H1 (cell line): ENCODE results near the gene BTBD16. TPM values are rescaled to one million over a fixed set of nuclear protein-coding genes. Genes with fewer than 3 reads are reported as not detected.
A peak's percentile ranks its signal among the peaks of the same experiment; 100 is the strongest.

ENCODE experiments used
- CTCF ChIA-PET: fragments of 300-600 bp; sonication (Branson Sonifier 250); formaldehyde crosslinking; loops from one replicate; lab custom pipeline; 2021; ENCODE audit not compliant: partially characterized antibody; lab: Charles Lee
- POLR2A ChIA-PET: fragments of 300-600 bp; sonication (Branson Sonifier 250); formaldehyde crosslinking; loops from one replicate; lab custom pipeline; 2021; ENCODE audit warnings: inconsistent platforms; ENCODE audit not compliant: partially characterized antibody; lab: Charles Lee
- DNase-seq, 2 experiments: peaks; one replicate each; pipeline versions ENCODE4 v3.0.0 to v3.0.0-alpha.2; 2010 to 2022; ENCODE audit warnings: low spot score in 2 of 2, low read depth in 1 of 2, mixed read lengths in 1 of 2
- FAIRE-seq: peaks from 2 replicates; lab custom pipeline; 2011; peaks lifted over from hg19 to GRCh38; lab: Jason Lieb, UNC
- H2AFZ ChIP-seq: 2 replicates; pipeline ENCODE4 v1.8.1; 2012; ENCODE audit warnings: low read length, inconsistent platforms
- H2AK5ac ChIP-seq: 2 replicates; pipeline ENCODE4 v1.6.1; 2013; ENCODE audit warnings: low read depth, low read length
- H2BK120ac ChIP-seq: replicated peaks from 2 replicates; pipeline ENCODE3; 2013; ENCODE audit warnings: low read depth, low read length, inconsistent platforms
- H2BK12ac ChIP-seq: 2 replicates; pipeline ENCODE4 v1.6.1; 2013; ENCODE audit warnings: low read depth, low read length
- H2BK15ac ChIP-seq: 2 replicates; pipeline ENCODE4 v1.6.1; 2013; ENCODE audit warnings: low read length
- H2BK20ac ChIP-seq: 2 replicates; pipeline ENCODE4 v1.6.1; 2013; ENCODE audit warnings: low read length
- H2BK5ac ChIP-seq: 2 replicates; pipeline ENCODE4 v1.6.1; 2013; ENCODE audit warnings: low read depth, low read length
- H3K14ac ChIP-seq: 2 replicates; pipeline ENCODE4 v1.6.1; 2013; ENCODE audit warnings: inconsistent platforms; ENCODE audit not compliant: insufficient read length
- H3K18ac ChIP-seq: 2 replicates; pipeline ENCODE4 v1.6.1; 2013; ENCODE audit warnings: low read length; ENCODE audit errors: extremely low read depth
- H3K23ac ChIP-seq: 2 replicates; pipeline ENCODE4 v1.6.1; 2013; ENCODE audit warnings: inconsistent platforms; ENCODE audit not compliant: insufficient read length
- H3K23me2 ChIP-seq: 2 replicates; pipeline ENCODE4 v1.6.1; 2013; ENCODE audit warnings: low read depth, low read length
- H3K27ac ChIP-seq: 2 replicates; pipeline ENCODE4 v1.6.1; 2011; ENCODE audit warnings: low read depth, low read length, inconsistent platforms
- H3K27me3 ChIP-seq, 4 experiments: replicated peaks in 1 of 4; 1 replicate in 1 of 4; 2 replicates in 3 of 4; pipeline versions ENCODE4 v1.6.1 to v1.8.1; 2011 to 2013; ENCODE audit warnings: low read length in 3 of 4, mild to moderate bottlenecking in 3 of 4, inconsistent platforms in 2 of 4, mixed read lengths in 2 of 4, moderate library complexity in 1 of 4; ENCODE audit not compliant: control insufficient read depth in 3 of 4, insufficient read depth in 3 of 4; ENCODE audit errors: extremely low read depth in 1 of 4
- H3K36me3 ChIP-seq, 4 experiments: 2 replicates each; pipeline versions ENCODE4 v1.6.1 to v1.8.1; 2011 to 2013; ENCODE audit warnings: mild to moderate bottlenecking in 4 of 4, low read length in 3 of 4, moderate library complexity in 2 of 4, control low read depth in 1 of 4, inconsistent platforms in 1 of 4; ENCODE audit not compliant: insufficient read depth in 4 of 4, control insufficient read depth in 2 of 4
- H3K4ac ChIP-seq: replicated peaks from 2 replicates; pipeline ENCODE3; 2013; ENCODE audit warnings: low read length, low read depth, mixed read lengths, inconsistent platforms; ENCODE audit not compliant: insufficient read length
- H3K4me1 ChIP-seq, 4 experiments: replicated peaks in 1 of 4; 1 replicate in 1 of 4; 2 replicates in 3 of 4; pipeline versions ENCODE4 v1.6.1 to v1.8.1; 2011 to 2013; ENCODE audit warnings: low read length in 3 of 4, inconsistent platforms in 2 of 4, mixed read lengths in 1 of 4; ENCODE audit not compliant: insufficient read depth in 4 of 4, control insufficient read depth in 3 of 4
- H3K4me2 ChIP-seq, 2 experiments: 2 replicates each; pipeline versions ENCODE4 v1.6.1 to v1.8.1; 2011 to 2013; ENCODE audit warnings: low read depth in 2 of 2, low read length in 2 of 2, control low read depth in 1 of 2, inconsistent platforms in 1 of 2, mild to moderate bottlenecking in 1 of 2; ENCODE audit not compliant: insufficient read depth in 1 of 2
- H3K4me3 ChIP-seq, 4 experiments: fragments of 200-600, 300-600 bp in 1 of 4; sonication (generic), shearing (Covaris generic), sonication (Bioruptor Twin) in 1 of 4; 2 replicates each; pipeline versions ENCODE4 v1.5.1 to v1.8.1; 2011 to 2016; ENCODE audit warnings: low read length in 4 of 4, low read depth in 3 of 4, control low read depth in 2 of 4, inconsistent platforms in 2 of 4, mild to moderate bottlenecking in 2 of 4, mixed read lengths in 1 of 4, moderate library complexity in 1 of 4; ENCODE audit not compliant: insufficient read depth in 2 of 4; ENCODE audit errors: extremely low read depth in 1 of 4
- H3K56ac ChIP-seq: replicated peaks from 2 replicates; pipeline ENCODE3; 2013; ENCODE audit warnings: low read depth, mild to moderate bottlenecking, mixed read lengths, low read length, inconsistent platforms; ENCODE audit not compliant: insufficient read length
- H3K79me1 ChIP-seq: 2 replicates; pipeline ENCODE4 v1.6.1; 2013; ENCODE audit warnings: low read depth, low read length, control low read depth
- H3K79me2 ChIP-seq, 2 experiments: 2 replicates each; pipeline versions ENCODE4 v1.6.1 to v1.8.1; 2012 to 2013; ENCODE audit warnings: low read length in 2 of 2, mild to moderate bottlenecking in 2 of 2, inconsistent platforms in 1 of 2; ENCODE audit not compliant: insufficient read depth in 2 of 2, control insufficient read depth in 1 of 2
- H3K9ac ChIP-seq, 4 experiments: replicated peaks in 1 of 4; 1 replicate in 1 of 4; 2 replicates in 3 of 4; pipeline versions ENCODE4 v1.6.1 to v1.8.1; 2011 to 2013; ENCODE audit warnings: low read depth in 3 of 4, low read length in 3 of 4, control low read depth in 2 of 4, mild to moderate bottlenecking in 2 of 4, moderate library complexity in 2 of 4, inconsistent platforms in 1 of 4; ENCODE audit errors: extremely low read depth in 1 of 4
- H3K9me3 ChIP-seq, 2 experiments: 2 replicates each; pipeline versions ENCODE4 v1.6.1 to v1.8.1; 2012 to 2013; ENCODE audit warnings: mild to moderate bottlenecking in 2 of 2, moderate library complexity in 2 of 2, control low read depth in 1 of 2, inconsistent platforms in 1 of 2, low read depth in 1 of 2, low read length in 1 of 2, mixed read lengths in 1 of 2; ENCODE audit not compliant: insufficient read depth in 2 of 2
- H4K20me1 ChIP-seq, 2 experiments: replicated peaks in 1 of 2; 2 replicates each; pipeline versions ENCODE3 to v1.8.1; 2011 to 2013; ENCODE audit warnings: inconsistent platforms in 2 of 2, low read length in 2 of 2, mild to moderate bottlenecking in 1 of 2; ENCODE audit not compliant: insufficient read depth in 2 of 2, control insufficient read depth in 1 of 2
- H4K5ac ChIP-seq: 2 replicates; pipeline ENCODE4 v1.6.1; 2013; ENCODE audit warnings: low read length, low read depth, mixed read lengths, inconsistent platforms; ENCODE audit not compliant: insufficient read length
- H4K8ac ChIP-seq: 2 replicates; pipeline ENCODE4 v1.8.0; 2013; ENCODE audit warnings: mild to moderate bottlenecking, moderate library complexity, low read length, inconsistent platforms; ENCODE audit not compliant: insufficient read depth; ENCODE audit errors: extremely low read depth
- H4K91ac ChIP-seq: replicated peaks from 2 replicates; pipeline ENCODE3; 2013; ENCODE audit warnings: low read length, mixed read lengths, inconsistent platforms; ENCODE audit not compliant: insufficient read length
- CHD2 ChIP-seq: IDR thresholded peaks from 2 replicates; pipeline ENCODE4 v1.6.1; 2012; ENCODE audit warnings: low read length, improper control_type of control experiment
- GTF2F1 ChIP-seq: IDR thresholded peaks from 2 replicates; pipeline ENCODE4 v1.6.1; 2012; ENCODE audit warnings: low read depth, low read length, improper control_type of control experiment, borderline replicate concordance
- PHF8 ChIP-seq: fragments of 200-600 bp; sonication (generic); conservative IDR thresholded peaks from 2 replicates; pipeline ENCODE4 v1.7.1; 2012; ENCODE audit warnings: low read depth, mild to moderate bottlenecking, inconsistent platforms, low read length, moderate library complexity
- POU5F1 ChIP-seq: IDR thresholded peaks from 2 replicates; pipeline ENCODE4 v1.6.1; 2011; ENCODE audit warnings: low read depth, mild to moderate bottlenecking, low read length, moderate library complexity
- RXRA ChIP-seq: IDR thresholded peaks from 2 replicates; pipeline ENCODE4 v1.6.1; 2011; ENCODE audit warnings: low read depth, mild to moderate bottlenecking, low read length, moderate library complexity; ENCODE audit not compliant: insufficient read depth
- SIN3A ChIP-seq, 2 experiments: IDR thresholded peaks in 1 of 2; conservative IDR thresholded peaks in 1 of 2; 2 replicates each; pipeline ENCODE4 v1.6.1; 2011 to 2012; ENCODE audit warnings: low read length in 2 of 2, improper control_type of control experiment in 1 of 2, low read depth in 1 of 2, mild to moderate bottlenecking in 1 of 2
- SP4 ChIP-seq: IDR thresholded peaks from 2 replicates; pipeline ENCODE4 v1.6.1; 2012; ENCODE audit warnings: low read length, inconsistent platforms
- TAF7 ChIP-seq: optimal IDR thresholded peaks from 2 replicates; pipeline ENCODE3; 2011; ENCODE audit warnings: low read depth, mild to moderate bottlenecking, inconsistent platforms, low read length, moderate library complexity, borderline replicate concordance
- ZNF274 ChIP-seq: IDR thresholded peaks from 2 replicates; pipeline ENCODE4 v1.7.0; 2012; ENCODE audit warnings: low read length, borderline replicate concordance; ENCODE audit errors: extremely low read depth
- WGBS, 2 experiments: shearing (Covaris generic) in 1 of 2; methylation state at CpG; one replicate each; pipeline versions ENCODE4 v1.1.6 to v1.1.7; 2013 to 2015; ENCODE audit warnings: low lambda C conversion rate in 2 of 2, mixed read lengths in 2 of 2, inconsistent platforms in 1 of 2, low coverage in 1 of 2, missing lambda C conversion rate in 1 of 2; ENCODE audit not compliant: insufficient replicate concordance in 2 of 2, insufficient coverage in 1 of 2, insufficient read length in 1 of 2; ENCODE audit errors: extremely low coverage in 1 of 2, missing lambda C conversion rate in 1 of 2; 5-methylcytosine and 5-hydroxymethylcytosine counted together
- polyA plus RNA-seq, 7 experiments: library from polyadenylated mRNA; depleted of rRNA in 3 of 7; stranded (reverse) in 5 of 7; unstranded in 2 of 7; fragments of >200 nt in 5 of 7; fragments of 200-250 nt in 2 of 7; gene quantifications; 1 replicate in 5 of 7; 2 replicates in 1 of 7; 4 replicates in 1 of 7; pipeline versions ENCODE4 v1.2.1 to v1.2.3, GENCODE V29; 2011 to 2013; ENCODE audit warnings: missing spikeins in 2 of 7, mixed read lengths in 2 of 7
- total RNA-seq: library from RNA; stranded (reverse); fragmentation: NEBNext Ultra II Directional; extraction: Animal tissue kit (Norgen Biotek cat#: 25700); gene quantifications from 2 replicates; pipeline ENCODE4 v1.2.1, GENCODE V29; 2021
- TF ChIP-seq, protein P1 (sequence below): IDR thresholded peaks from 2 replicates; pipeline ENCODE4 v1.6.1; 2011; ENCODE audit warnings: low read depth, mild to moderate bottlenecking, low read length; ENCODE audit not compliant: insufficient read depth
- TF ChIP-seq, protein P2 (sequence below): IDR thresholded peaks from 2 replicates; pipeline ENCODE4 v1.6.1; 2011; ENCODE audit warnings: low read length, improper control_type of control experiment

The BTBD16 gene
- total and polyA plus RNA-seq, 2 of the 8 experiments (the other 6 are each of a cell fraction or from before 2014, with no cell fraction given): 0.05 TPM; not detected in 1

- Histone ChIP-seq H4K20me1 (no peaks in the 10 kb centered on the region), H2BK120ac (no peak overlapping the region), H3K79me2 (no peaks in the 10 kb centered on the region), H3K4me2 (no peak overlapping the region), H3K23ac (no peak overlapping the region), H3K14ac (no peak overlapping the region), H3K9ac (no peak overlapping the region), H3K27ac (no peak overlapping the region), H2BK20ac (0 out of 2 replicates have a peak overlapping the region, but pooled peaks have one; percentile 10), H2BK12ac (no peak overlapping the region), H3K9me3 (peaks cover 14 to 18% of the 10 kb centered on the region in 2 experiments), H3K56ac (no peak overlapping the region), H3K4me3 (no peak overlapping the region), H3K79me1 (no peaks in the 10 kb centered on the region), H3K4me1 (peaks cover 2 to 11% (median 7%) of the 10 kb centered on the region in 4 experiments; a peak in 6 of 7 replicates), H4K5ac (no peak overlapping the region), H4K8ac (no peak overlapping the region), H2BK5ac (no peak overlapping the region), H3K23me2 (no peaks in the 10 kb centered on the region), H3K36me3 (no peaks in the 10 kb centered on the region), H3K18ac (no peak overlapping the region), H3K4ac (peak overlapping the region; percentile 18), H3K27me3 (no peaks in the 10 kb centered on the region), H2AK5ac (0 out of 2 replicates have a peak overlapping the region, but pooled peaks have one; percentile 2), H2AFZ (0 out of 2 replicates have a peak overlapping the region, but pooled peaks have one; percentile 52), H4K91ac (no peak overlapping the region), H2BK15ac (0 out of 2 replicates have a peak overlapping the region, but pooled peaks have one; percentile 40)
- 94% methylated on average over 9 of the region's 9 CpGs; no CpG with 5 or more reads in 1 of the 2 experiments for WGBS, 2 experiments
- POLR2A ChIA-PET: no interaction called here
- DNase-seq (no peak), FAIRE-seq (no peak)
- CTCF ChIA-PET: interaction anchor here (3.3 to 4.4 kb wide), 2 partner anchors 8 to 90 kb away, joined by 15 to 32 read pairs; no protein-coding TSS in a partner anchor
- no peak for TF ChIP-seq TAF7
- no peak for TF ChIP-seq SP4
- TF ChIP-seq GTF2F1: no peak
- no peak for TF ChIP-seq POU5F1
- no peak for TF ChIP-seq ZNF274
- TF ChIP-seq, protein P1, sequence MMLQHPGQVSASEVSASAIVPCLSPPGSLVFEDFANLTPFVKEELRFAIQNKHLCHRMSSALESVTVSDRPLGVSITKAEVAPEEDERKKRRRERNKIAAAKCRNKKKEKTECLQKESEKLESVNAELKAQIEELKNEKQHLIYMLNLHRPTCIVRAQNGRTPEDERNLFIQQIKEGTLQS: no peak
- TF ChIP-seq, protein P2, sequence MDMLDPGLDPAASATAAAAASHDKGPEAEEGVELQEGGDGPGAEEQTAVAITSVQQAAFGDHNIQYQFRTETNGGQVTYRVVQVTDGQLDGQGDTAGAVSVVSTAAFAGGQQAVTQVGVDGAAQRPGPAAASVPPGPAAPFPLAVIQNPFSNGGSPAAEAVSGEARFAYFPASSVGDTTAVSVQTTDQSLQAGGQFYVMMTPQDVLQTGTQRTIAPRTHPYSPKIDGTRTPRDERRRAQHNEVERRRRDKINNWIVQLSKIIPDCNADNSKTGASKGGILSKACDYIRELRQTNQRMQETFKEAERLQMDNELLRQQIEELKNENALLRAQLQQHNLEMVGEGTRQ: no peak
- no peak for TF ChIP-seq SIN3A (conservative IDR thresholded peaks at IDR 0.05 in 1 of 2, IDR thresholded peaks at IDR 0.05 in 1 of 2; ENCODE audit: low read depth in 1 of 2, low read length in 2 of 2)
- no peak for TF ChIP-seq PHF8
- no peak for TF ChIP-seq RXRA
- TF ChIP-seq CHD2: no peak
These were observed 73.7 kb downstream of the BTBD16 start for GRCh38 chr10:122344741-122345258.
